HG03439 (cell line): ENCODE results near the gene CCDC51.

ENCODE experiments used
- ATAC-seq: cut with Tn5 transposase; IDR thresholded peaks from one replicate; pipeline ENCODE4 v1.9.1; 2021; ENCODE audit warnings: mild to moderate bottlenecking, moderate library complexity; ENCODE audit not compliant: unreplicated experiment

CCDC51 gene

DNA sequence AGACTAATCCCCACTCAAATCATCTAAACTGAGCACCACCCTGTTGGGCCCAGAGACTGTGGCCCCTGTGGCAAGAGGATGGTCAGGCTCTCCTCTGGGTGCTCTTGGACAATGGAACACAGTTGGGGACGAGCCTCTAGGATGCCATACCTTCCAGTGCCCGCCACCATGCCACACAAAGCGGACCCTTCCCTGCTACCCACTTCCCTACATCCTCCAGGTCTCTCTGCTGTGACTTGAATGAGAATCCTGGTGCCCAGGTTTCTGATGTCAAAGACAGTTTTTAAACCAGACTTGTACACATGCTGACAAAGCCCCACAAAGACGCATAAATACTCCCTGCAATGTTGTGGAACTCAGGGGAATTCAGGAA lies 4.7 kb downstream of the CCDC51 start:
- ATAC-seq: no peak

DNA sequence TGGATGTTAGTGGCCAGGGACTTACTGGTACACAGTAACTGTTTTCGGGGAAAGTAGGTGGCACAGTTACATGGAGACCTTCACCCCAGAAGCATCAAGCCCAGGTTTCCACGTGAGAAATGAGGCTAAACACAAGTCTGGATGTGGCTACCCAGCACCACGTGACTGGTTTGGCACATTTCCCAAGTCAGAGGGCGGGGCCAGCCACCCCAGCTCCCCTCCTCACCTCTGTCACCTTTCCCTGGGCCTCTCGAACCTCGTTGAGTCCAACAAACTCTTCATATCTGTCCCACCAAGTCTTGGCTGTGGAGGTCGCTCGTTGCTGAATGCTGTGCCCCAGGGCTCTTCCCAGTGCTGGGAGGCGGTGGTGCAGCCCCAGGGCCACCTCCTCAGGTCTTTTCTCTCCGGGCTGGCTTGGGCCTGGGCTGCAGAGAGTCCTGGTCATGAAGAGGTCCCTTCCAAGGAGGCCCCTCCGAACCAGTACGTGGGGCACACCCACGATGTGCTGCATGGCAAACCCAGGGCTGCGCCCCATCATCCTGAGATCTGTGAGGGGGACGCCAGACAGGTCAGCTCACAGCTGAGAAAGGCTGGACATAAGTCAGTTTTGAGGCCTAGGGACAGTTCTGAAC lies 5.2 kb downstream of the CCDC51 start:
- no peak for ATAC-seq

DNA sequence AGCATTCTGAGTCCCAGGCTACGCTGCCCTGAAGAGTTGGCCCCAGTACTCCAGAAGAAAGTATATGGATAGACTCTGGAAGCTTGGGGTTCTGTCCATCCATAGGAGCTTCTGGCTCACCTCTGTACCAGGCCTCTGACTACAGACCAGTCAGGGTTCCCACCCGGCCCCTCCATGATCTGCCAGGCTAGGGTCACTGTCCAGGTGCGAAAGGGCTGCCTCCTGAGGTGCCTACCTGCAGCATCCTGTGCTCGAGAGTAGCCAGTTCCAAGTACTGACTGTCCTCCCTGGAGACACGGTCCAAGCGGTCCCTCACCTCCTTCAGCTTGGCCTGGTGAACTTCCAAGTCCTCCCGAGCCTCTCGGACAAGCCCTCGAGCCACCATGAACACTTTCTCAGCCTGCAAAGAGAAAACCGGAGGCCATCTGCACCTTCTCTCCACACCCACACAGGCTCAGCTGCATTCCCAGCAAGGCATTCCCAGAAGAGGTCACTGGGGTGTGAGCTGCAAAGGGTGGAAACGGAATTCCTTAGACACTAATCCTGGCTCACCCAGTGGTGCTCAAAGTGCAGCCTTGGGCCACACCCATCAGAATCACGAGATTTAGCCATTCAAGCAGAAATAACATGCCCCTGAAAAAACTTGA lies 6.3 kb downstream of the CCDC51 start:
- no peak for ATAC-seq

DNA sequence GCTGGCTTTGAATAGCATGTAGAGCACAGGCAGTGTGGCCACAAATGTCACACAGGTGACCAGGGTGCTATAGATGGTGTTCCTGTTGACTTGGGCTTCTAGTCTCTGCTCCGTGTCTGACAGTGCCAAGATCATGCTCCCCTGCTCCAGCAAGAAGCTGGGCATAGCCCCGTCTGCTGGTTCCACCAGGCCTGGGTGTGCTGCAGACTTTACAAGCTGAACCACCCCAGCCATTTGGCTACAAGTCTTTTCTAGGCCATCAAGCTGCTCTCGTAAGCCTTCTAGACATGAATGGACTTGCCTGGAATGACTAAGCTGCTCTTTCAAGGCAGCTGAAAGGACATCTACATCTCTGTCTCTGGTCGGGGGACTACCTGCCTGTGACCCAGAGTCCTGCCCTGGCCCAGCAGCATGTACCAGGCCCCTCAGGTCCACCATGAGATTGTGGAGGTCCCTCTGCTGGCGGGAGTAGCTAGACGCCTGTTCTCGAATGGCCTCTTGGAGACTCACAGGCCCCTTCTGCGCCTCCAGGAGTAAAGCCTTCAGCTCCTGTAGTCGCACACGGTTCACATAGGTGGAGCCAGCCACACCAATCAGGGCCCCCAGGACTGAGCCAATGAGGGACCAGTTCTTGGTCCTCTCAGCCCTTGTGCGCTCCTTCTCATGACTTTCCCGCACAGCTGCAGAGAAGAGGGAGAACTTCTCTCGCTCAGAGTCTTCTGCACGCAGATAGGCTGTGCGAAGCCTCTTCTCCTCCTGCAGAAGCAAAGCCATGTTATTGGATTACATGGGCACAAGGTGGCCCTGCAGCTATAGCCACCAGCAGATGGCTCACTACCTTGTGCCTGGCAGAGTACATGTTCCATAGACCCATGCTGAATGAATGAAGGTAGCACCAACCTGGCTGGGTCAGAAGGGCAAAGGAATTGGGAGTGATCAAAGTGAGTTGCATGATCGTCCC lies 7.2 kb downstream of the CCDC51 start:
- ATAC-seq: no peak

DNA sequence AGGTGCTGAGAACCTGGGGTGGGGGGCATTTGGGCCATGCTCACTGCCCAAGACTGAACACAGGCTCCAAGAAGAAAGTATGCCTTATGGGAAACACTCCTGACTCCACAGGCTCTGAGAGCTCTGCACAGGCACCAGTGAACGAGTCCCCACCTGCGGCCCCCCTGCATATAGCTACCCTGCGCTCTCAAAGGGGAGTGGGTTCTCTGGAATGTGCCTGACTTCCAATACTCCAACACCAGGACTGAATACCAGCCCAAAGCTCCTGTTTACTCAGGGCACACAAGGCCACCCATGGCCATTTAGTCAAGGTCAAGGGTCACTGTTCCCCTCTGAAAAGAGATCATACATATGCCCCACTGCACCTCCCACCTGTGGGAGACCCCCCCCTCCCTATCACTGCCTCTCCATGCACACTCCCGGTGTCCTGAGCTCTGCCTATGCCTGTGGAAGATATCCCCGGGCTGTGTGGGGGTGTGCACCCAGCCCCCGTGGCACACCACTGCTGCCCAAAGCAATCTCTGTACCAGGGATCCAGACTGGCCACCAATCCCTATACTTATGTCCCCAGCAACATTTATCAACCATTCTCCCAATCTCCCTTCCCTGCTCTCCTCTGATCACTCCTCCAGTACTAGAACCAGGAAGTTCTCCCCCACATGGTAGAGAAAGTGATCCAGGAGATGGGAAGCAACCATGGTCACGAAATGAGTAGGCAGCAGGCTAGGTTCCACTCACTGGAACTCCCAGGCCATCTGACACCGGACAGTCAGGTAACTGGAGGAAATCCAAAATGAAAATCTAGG lies 8.5 kb downstream of the CCDC51 start:
- ATAC-seq: no peak

DNA sequence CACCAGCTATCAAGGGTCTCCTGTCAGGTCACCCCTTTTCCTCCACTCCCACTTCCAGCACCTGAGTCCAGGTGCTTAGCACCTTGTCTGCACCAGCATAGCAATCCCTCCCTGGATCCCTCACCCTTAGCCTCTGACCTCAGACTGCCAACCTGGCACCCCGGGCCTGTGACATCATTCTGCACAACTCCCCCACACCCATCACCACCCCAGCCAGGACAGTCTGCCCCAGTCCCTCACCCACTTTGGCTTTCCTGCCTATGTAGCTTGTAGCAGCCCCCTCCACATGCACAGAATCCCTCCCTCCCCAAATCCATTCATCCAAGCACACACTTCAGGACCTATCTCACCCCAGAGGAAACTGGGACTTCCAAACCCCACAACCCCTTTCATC lies 9.2 kb downstream of the CCDC51 start:
- ATAC-seq: no peak

DNA sequence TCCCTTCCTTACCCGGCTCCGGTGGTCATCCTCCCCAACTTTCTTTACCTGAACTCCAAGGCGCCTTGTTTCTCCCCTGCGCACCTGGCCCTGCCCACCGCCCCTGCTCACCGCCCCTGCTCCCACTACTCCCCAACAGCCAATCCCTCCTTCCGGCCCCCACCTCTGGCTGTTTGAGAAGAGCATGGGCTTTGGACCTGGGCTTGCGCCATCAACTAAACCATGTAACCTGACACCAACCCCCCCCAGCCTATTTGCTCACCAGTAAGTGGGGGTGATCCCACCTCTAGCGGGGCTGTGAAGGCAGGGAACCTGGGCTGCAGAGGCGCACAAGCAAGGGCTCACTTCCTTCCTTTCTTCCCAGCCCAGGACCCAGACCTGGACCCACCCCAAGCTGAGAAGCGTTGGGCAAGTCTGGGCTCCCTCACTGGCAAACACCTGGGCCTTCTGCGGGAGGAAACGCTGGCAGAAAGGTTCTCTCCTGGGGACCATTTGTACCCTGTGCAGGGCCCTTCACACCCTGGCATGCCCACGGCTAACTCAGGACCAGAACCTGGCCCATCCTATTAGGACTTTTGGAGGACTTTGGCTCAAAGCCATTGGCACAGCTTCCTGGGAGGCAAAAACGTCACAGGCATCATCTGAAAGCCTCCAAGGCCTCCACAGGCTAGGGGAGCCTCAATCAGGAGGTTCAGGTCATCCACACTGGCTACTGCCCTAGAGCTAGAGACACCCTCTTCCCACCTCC lies 9.8 kb downstream of the CCDC51 start, which contains the start of gene PLXNB1:
PLXNB1 (minus strand) TSS at position 127 of the 748 bp plus-strand sequence. CDS start 5,475 bp downstream, outside the sequence.
- no peak for ATAC-seq

DNA sequence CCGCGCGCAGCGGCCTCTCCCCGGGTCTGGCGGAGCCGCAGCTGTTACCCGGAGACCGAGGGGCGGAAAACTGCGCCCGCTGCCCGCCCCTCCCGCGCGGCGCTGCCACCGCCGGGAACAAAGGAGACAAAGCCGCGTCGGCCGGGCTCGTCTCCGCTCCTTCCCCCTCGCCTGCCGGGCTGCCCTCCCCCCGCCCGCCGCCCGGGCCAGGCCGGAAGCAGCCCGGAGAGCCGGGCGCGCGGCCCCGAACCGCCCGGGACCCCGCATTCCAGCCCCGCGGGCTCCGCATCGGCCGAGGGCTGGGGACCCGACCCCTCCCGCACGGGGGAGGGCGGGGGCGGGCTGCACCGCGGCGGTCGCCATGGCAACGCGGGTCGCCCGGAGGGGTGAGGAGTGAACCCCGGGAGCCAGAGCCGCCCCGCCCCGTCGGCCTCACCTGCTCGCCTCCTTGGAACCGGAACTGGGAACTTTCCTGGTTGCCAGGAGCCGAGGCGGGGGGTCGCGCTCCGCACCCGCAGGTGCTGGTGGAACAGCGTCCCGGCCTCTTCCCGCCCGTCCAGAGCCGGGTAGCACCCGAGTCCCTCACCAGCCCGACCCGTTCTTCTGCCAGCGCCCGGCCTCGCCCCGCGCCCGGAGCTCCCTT lies 10.5 kb downstream of the CCDC51 start:
- no peak for ATAC-seq

DNA sequence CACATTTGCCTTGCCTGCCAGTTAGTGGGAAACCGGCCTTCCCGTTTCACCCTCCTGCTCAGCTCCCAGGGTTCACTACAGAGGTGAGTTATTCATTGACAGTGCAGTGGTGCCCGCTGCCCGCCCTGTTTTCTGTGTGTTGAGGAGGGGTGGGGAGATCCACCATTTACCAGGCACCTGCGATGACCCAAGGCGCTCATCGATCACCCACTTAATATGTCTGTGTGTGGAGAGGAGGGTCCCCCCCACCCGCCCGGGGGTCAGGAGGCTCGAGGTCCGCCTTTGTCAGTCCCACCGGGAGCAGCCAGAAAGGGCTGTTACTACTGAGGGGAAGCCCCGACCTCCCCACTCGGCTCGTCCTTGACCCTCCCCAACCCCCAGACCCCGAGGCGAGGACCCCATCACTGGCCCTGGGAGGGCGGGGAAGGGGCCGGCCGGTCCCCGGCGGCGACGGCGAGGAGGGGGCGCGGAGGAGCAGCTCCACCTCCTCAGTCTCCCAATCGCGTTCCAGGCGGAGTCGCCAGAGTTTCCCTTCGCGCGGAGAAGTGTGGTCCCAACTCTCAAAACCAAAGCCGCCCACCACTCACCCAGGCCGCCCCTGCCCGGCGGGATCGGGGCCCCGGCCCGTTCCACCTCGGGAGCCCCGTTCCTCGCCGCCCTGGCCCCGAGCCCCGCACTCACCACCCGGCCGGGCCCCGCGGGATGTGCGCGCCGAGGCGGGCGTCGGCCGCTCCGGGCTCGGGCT lies 11.2 kb downstream of the CCDC51 start:
- no peak for ATAC-seq

DNA sequence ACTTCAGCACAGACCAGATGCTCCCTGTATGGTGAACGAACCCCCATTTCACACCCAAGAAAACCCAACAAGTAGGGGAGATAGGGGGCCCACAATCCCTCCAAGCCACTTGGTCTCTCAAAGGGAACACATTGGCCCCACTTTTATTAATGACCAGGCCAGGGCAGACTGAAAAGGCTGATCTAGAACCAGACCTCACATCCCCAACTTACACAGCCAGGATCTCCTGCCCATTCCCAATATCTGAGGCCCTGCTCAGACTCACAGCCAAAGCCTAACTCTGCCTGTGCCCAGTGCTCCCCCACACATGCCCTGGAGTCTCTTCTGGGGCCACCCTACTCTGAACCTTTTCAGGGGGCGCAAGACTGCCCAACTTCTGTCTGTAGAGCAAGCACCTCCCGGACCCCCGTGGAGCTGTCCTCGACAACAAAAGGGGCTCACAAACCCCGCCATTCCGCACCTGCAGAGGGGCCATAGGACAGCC lies 11.8 kb downstream of the CCDC51 start:
- ATAC-seq: no peak

DNA sequence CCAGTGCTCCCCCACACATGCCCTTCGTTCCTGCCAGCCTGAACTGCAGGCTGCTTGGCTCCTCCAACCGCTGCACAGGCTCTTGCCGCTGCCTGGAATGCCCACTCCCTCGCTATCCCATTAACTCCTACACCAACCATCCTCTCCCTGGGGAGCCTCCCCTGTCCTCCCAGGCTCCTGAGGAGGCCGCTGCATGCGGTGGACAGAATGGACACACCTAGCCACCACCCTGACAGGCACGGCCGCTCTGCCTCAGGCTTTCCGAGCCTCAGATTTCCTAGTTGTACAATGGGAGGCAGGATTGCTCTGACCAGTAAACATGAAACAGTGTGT lies 12.3 kb downstream of the CCDC51 start:
- no peak for ATAC-seq

DNA sequence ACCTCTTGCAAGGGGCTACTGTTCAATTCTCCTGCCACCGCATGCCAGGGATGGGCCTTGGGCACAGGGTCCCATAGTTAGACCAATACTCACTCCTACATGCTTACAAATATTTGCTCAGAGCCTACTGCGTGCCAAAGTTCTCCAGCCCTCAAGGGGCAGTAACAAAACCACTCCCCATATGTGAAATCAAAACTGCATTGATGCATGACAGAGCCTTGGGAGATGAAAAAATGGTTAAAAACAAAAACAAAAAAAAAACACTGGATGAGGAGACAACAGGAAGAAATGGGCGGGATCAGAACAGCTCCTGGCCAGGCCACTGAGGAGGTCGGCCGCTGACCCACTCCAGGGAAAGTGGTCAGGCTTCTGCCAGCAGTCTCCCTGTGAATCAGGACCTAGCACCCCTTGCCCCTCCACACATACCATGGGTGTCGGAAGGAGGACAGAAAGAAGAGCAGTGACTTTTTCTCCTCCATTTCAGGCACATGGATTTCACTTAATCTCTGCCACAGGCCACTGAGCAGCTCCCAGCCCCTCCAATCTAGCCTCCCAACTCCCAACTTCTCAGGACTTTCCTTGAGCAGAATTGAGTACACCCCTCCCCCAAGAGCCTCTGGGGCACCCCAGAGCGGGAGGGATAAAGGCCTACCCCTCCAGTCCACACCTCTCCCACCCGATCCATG lies 12.8 kb downstream of the CCDC51 start:
- no peak for ATAC-seq

DNA sequence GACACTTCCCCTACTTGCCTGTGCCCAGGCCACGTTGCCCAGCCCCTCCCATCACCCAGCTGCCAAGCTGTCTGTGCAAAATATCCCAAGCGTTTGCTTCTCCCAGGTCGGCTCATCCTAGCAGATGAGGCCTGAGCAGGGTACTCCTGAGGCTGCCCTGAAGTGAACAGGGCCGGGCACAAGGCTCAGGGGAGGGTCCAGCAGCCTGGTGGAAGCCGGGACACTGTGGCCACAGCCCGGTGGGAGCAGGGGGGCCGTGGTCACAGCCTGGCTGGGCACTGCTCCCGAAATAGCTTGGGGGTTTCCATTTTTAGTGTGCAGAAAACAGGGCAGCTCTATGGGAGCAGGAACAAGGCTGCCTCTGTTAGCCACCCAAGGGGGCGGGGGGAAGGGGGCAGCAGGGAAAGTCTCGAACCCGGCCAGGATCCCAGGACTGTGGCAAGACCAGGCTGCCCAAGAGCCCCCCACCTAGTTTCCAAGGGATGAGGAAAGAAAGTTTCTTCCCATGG lies 13.5 kb downstream of the CCDC51 start:
- no peak for ATAC-seq

DNA sequence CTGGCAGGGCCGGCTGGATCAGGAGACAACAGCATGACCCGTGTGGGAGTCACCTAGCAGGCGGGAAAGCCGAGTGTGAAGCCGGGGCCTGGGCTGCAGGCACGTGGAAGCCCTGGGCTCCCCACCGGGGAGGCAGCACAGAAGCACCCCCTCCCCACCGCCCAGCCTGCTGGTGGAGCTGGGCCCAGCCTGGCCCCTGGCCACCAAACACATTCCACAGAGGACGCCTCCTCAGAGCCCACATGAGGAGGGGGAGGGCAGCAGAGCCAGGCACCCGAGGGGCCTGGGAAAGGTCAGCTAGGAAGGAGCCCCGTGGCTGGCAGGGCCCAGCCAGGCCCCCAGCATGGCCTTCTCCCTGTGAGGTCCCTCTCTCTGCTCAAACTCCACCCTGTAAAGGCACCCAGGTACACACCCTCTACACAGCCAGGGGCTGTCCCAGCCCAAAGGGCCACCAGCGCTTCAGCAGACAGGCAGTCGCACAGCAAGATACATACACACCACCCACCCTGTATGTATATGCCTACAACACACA lies 14.6 kb downstream of the CCDC51 start:
- no peak for ATAC-seq

DNA sequence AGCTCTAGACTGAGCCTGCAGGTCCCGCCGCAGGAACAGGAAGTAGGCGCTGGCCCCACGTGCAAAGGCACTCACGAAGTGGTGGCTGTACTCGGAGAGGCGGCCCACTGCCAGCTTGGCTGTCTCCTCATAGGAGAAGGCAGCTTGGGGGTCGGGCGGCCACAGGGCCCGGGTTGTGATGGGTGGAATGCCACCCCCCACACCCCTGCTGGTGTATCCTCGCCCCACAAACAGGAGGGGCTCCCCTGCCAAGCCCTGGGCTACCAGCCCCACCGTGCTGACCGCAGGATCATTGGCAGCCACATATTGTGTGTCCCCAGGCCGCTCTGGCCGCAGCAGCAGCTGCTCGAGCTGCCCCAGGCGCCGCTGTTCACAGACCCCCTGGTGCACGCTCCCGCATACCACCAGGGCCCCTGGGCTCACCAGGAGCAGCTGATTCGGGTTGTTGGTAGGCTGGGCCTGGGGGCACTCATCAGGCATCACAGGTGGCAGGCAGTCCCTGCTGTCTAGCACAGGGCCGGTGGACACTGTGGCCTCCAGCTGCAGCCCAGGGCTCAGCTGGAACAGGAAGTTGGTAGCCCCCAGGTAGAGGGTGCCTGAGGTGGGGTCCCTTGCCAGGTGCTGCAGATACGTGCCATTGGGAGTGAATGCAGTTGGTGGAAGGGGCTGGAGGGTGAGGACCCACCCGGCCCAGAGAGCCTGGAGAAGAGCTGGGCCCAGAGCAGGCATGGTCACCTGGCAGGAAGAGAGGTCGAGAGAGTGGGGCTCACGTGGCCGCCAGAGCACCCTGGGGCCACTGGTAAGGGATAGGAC lies 15.8 kb downstream of the CCDC51 start:
- no peak for ATAC-seq

DNA sequence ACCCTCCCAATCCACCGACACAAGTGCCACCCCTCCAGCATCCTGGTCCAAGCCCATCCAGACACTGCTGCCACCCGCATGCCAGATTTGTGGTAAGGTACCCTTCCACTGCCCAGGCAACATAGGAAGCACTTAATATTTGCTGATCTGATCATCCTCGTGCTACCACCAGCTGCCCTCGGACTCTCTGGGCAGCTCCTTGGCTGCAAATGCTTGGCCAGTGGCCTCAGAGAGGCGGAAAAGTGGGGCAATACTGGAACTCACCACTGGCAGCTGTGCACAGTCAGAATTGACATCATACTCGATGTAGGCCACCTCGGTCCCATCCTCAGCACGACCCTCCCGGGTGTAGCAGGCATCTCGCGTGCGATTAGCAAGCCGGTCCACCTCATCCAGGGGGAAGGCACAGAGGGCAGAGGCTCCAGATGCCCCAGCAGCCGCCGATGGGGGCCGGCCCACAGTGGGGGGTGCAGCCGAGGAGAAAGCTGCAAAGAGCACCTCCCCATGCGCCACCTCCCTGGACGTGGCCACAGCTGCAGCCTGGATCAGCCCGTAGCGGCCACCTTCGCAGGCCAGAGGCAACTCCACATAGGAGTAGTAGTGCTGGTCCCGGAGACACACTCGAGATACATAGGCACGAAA lies 16.6 kb downstream of the CCDC51 start:
- ATAC-seq: no peak

DNA sequence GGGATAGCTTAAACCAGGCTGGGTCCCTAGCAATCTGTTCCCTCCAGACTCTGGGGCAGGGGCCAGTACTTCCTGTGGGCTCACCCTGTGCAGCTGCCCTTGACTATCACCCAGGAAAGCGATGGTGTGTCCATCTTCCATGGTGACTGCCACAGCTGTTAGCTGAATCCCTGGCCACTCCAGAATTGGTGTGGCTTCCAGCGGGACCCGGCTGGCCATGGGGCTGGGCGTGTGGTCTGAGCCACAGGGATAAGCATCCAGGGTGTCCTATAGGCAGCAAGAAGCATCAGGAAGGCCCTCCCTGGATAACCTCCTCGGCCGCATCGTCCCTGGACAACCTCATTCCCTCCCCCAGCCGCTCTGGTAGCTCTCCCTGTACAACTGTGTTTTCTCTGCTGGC lies 17.2 kb downstream of the CCDC51 start:
- no peak for ATAC-seq
